Iris pigment epithelial cell (primary cell): ENCODE results near the gene SH2B2.

Experiments
- DNase-seq: peaks from one replicate; pipeline ENCODE4 v3.0.0-alpha.2; 2011; ENCODE audit warnings: low read depth

SH2B2 gene

GRCh38 chr7:102286237-102287110 lies at the start of gene SH2B2:
Gene SH2B2 (plus strand): TSS chr7:102286868. CDS start chr7:102300551, 13,683 bp downstream.
- DNase-seq, result peak; percentile 58

GRCh38 chr7:102239206-102239820 lies 47.4 kb upstream of the SH2B2 start:
- no peak for DNase-seq

GRCh38 chr7:102241431-102241830 lies 45.2 kb upstream of the SH2B2 start:
- DNase-seq, result no peak

GRCh38 chr7:102244601-102245000 lies 42.1 kb upstream of the SH2B2 start:
- no peak for DNase-seq

GRCh38 chr7:102248081-102248455 lies 38.6 kb upstream of the SH2B2 start:
- DNase-seq, result no peak

GRCh38 chr7:102248456-102249395 lies 37.9 kb upstream of the SH2B2 start:
- DNase-seq, result no peak

- no peak for DNase-seq
Observed at GRCh38 chr7:102251531-102252365, 34.9 kb upstream of the SH2B2 start.

GRCh38 chr7:102252366-102252982 lies 34.2 kb upstream of the SH2B2 start:
- no peak for DNase-seq

- no peak for DNase-seq
Observed at GRCh38 chr7:102253066-102253972, 33.3 kb upstream of the SH2B2 start.

- no peak for DNase-seq
Observed at GRCh38 chr7:102253973-102254370, 32.7 kb upstream of the SH2B2 start.

- no peak for DNase-seq
Observed at GRCh38 chr7:102254521-102254920, 32.1 kb upstream of the SH2B2 start.

- no peak for DNase-seq
Observed at GRCh38 chr7:102255501-102255900, 31.2 kb upstream of the SH2B2 start.

GRCh38 chr7:102255916-102256315 lies 30.8 kb upstream of the SH2B2 start:
- DNase-seq, result no peak

GRCh38 chr7:102258073-102258748 lies 28.5 kb upstream of the SH2B2 start:
- no peak for DNase-seq

- no peak for DNase-seq
Observed at GRCh38 chr7:102258749-102259107, 27.9 kb upstream of the SH2B2 start.

GRCh38 chr7:102260856-102261255 lies 25.8 kb upstream of the SH2B2 start:
- DNase-seq, result peak; percentile 45

- DNase-seq, result no peak
Observed at GRCh38 chr7:102261451-102261850, 25.2 kb upstream of the SH2B2 start.

GRCh38 chr7:102262546-102262945 lies 24.1 kb upstream of the SH2B2 start:
- DNase-seq, result no peak

GRCh38 chr7:102264367-102264891 lies 22.2 kb upstream of the SH2B2 start:
- DNase-seq, result peak; percentile 49
